Lung (tissue), 12 donors: ENCODE data around the gene ANXA1. TPM values are rescaled to one million over a fixed set of nuclear protein-coding genes. Genes with fewer than 3 reads are reported as not detected.

Experiments
- ATAC-seq: fragments of 200-7000 bp; cut with Tn5 transposase; one replicate; pipeline ENCODE4 v1.9.1; 2020; ENCODE audit warnings: moderate number of reproducible peaks; ENCODE audit not compliant: insufficient read depth, low FRiP score
- DNase-seq, 3 donors: peaks; one replicate each; pipeline ENCODE4 v3.0.0-alpha.2; 2013 to 2017
- H3K27ac ChIP-seq, 2 donors: one replicate each; pipeline ENCODE4 v1.5.1; 2013; ENCODE audit warnings: mild to moderate bottlenecking in 2 of 2, moderate library complexity in 2 of 2, control low read depth in 1 of 2, inconsistent platforms in 1 of 2, low read depth in 1 of 2, low read length in 1 of 2
- H3K27me3 ChIP-seq, 3 donors: one replicate each; pipeline ENCODE4 v1.5.1; 2013; ENCODE audit warnings: low read length in 2 of 3; ENCODE audit not compliant: control insufficient read depth in 3 of 3, insufficient read depth in 3 of 3
- H3K36me3 ChIP-seq, 4 donors: one replicate each; pipeline ENCODE4 v1.5.1; 2013; ENCODE audit warnings: low read length in 4 of 4, mild to moderate bottlenecking in 1 of 4, moderate library complexity in 1 of 4; ENCODE audit not compliant: control insufficient read depth in 4 of 4, insufficient read depth in 4 of 4
- H3K4me1 ChIP-seq, 5 donors: one replicate each; pipeline ENCODE4 v1.5.1; 2013; ENCODE audit warnings: low read length in 5 of 5, mild to moderate bottlenecking in 2 of 5, moderate library complexity in 1 of 5; ENCODE audit not compliant: control insufficient read depth in 5 of 5, insufficient read depth in 5 of 5
- H3K4me3 ChIP-seq: one replicate; pipeline ENCODE4 v1.5.1; 2013; ENCODE audit warnings: mild to moderate bottlenecking, control low read depth, moderate library complexity
- H3K9ac ChIP-seq, 2 donors: one replicate each; pipeline ENCODE4 v1.5.1; 2013; ENCODE audit warnings: low read length in 2 of 2, control low read depth in 1 of 2; ENCODE audit not compliant: insufficient read depth in 1 of 2
- H3K9me3 ChIP-seq, 4 donors: one replicate each; pipeline ENCODE4 v1.5.1; 2013; ENCODE audit warnings: low read length in 3 of 4, mild to moderate bottlenecking in 1 of 4, moderate library complexity in 1 of 4; ENCODE audit not compliant: control insufficient read depth in 4 of 4, insufficient read depth in 3 of 4
- WGBS, 2 donors: extraction: QIAGEN DNeasy Blood & Tissue Kit; methylation state at CpG; one replicate each; pipeline ENCODE4 v1.1.7; 2013; 5-methylcytosine and 5-hydroxymethylcytosine counted together
- polyA plus RNA-seq, 2 donors: library from polyadenylated mRNA; stranded (reverse); fragments of 200-250 nt; gene quantifications; one replicate each; pipeline ENCODE4 v1.2.1, GENCODE V29; 2013
- total RNA-seq, 2 donors: library from RNA; depleted of rRNA in 1 of 2; stranded (reverse); fragments of >200 nt in 1 of 2; gene quantifications; one replicate each; pipeline ENCODE4 v1.2.1, GENCODE V29; 2014 to 2021
- TF ChIP-seq, protein P1 (sequence below): IDR thresholded peaks from 2 replicates; pipeline ENCODE4 v1.5.1; 2012; ENCODE audit warnings: mild to moderate bottlenecking; ENCODE audit errors: control extremely low read depth, extremely low read depth
- donor health status: control.
- donor health status: control.
- donor health status: Bipolar disorder and iron deficiency.
- donor health status: healthy.
- donor health status: DM: yes; HTN: yes; CAD: no.

The ANXA1 gene
- total and polyA plus RNA-seq, 4 donors = 234 to 477 (median 410) TPM

GRCh38 chr9:73167614-73168013 is 15.9 kb downstream of the ANXA1 start:
- Histone ChIP-seq H3K4me1 (no peaks in the 10 kb centered on the region), H3K36me3 (peaks cover 0 to 11% (median 6%) of the 10 kb centered on the region in 4 donors), H3K9ac (no peak overlapping the region), H3K27me3 (no peaks in the 10 kb centered on the region), H3K4me3 (no peak overlapping the region), H3K27ac (no peak overlapping the region), H3K9me3 (no peaks in the 10 kb centered on the region)
- no peak for ATAC-seq
- TF ChIP-seq, protein P1, sequence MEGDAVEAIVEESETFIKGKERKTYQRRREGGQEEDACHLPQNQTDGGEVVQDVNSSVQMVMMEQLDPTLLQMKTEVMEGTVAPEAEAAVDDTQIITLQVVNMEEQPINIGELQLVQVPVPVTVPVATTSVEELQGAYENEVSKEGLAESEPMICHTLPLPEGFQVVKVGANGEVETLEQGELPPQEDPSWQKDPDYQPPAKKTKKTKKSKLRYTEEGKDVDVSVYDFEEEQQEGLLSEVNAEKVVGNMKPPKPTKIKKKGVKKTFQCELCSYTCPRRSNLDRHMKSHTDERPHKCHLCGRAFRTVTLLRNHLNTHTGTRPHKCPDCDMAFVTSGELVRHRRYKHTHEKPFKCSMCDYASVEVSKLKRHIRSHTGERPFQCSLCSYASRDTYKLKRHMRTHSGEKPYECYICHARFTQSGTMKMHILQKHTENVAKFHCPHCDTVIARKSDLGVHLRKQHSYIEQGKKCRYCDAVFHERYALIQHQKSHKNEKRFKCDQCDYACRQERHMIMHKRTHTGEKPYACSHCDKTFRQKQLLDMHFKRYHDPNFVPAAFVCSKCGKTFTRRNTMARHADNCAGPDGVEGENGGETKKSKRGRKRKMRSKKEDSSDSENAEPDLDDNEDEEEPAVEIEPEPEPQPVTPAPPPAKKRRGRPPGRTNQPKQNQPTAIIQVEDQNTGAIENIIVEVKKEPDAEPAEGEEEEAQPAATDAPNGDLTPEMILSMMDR = no peak
- no peak for DNase-seq
- 35 to 48% methylated on average over 4 of the region's 4 CpGs for WGBS, 2 donors

- peaks cover 0 to 6% (median 2%) of the 10 kb centered on the region in 4 donors for H3K36me3 ChIP-seq
- H3K9ac ChIP-seq = no peak overlapping the region
- 52 to 80% methylated on average over 5 of the region's 5 CpGs for WGBS, 2 donors
- H3K27ac ChIP-seq = no peak overlapping the region
- no peaks in the 10 kb centered on the region for H3K27me3 ChIP-seq
- TF ChIP-seq, protein P1 = no peak
- H3K4me3 ChIP-seq = no peak overlapping the region
- ATAC-seq = no peak
- no peaks in the 10 kb centered on the region for H3K9me3 ChIP-seq
- H3K4me1 ChIP-seq = no peaks in the 10 kb centered on the region
- no peak for DNase-seq
These were observed 16.8 kb downstream of the ANXA1 start for GRCh38 chr9:73168298-73168934.

- no peak for ATAC-seq
- no peaks in the 10 kb centered on the region for H3K4me1 ChIP-seq
- H3K4me3 ChIP-seq = no peak overlapping the region
- H3K36me3 ChIP-seq = peaks cover 0 to 5% (median 2%) of the 10 kb centered on the region in 4 donors
- H3K9ac ChIP-seq = no peak overlapping the region
- H3K27ac ChIP-seq = no peak overlapping the region
- no peaks in the 10 kb centered on the region for H3K9me3 ChIP-seq
- no peaks in the 10 kb centered on the region for H3K27me3 ChIP-seq
- 97 to 98% methylated on average over 3 of the region's 3 CpGs for WGBS, 2 donors
- TF ChIP-seq, protein P1 = no peak
- DNase-seq = no peak
These were observed 18.7 kb downstream of the ANXA1 start for GRCh38 chr9:73170185-73170957.
